ENCODE data around the gene LARGE2.
A peak's percentile ranks its signal among the peaks of the same experiment; 100 is the strongest.

Gene LARGE2

DNA sequence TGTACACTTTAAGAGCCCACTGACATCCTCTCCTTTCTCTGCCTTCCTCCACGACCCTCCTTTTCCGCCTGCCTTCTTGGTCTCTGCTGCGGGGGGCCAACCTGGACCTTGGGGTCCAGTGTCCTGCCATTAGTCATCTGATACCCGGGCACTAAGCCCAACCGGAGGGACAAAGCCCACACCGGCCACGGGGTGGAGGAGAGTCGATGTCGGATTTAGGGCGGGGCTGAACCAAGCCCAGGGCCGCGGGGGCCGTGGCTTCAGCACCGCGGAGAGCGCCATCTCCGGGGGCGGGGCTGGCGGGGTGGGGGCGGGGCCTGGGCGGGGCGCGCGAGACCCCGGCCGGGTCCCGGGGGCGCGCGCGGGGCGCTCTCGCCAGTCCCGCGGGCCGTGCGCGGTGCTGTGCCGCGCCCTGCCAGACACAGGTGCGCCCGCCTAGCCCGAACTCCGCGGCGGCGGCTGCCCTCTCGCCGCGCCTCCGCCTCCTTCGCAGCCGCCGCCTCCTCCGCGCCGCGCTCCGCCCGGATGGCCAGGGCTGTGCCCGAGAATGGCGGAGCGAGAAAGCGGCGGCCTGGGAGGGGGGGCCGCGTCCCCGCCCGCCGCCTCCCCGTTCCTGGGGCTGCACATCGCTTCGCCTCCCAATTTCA is 37.1 kb upstream of the LARGE2 start, which contains the start of gene MAPK8IP1:
MAPK8IP1 (plus strand) TSS at position 378 of the 647 bp plus-strand sequence; CDS start at position 548, 170 bp downstream.
- CTCF ChIA-PET: interaction anchor here (2.3 kb wide), 1 partner anchor 12 kb away, joined by 20 read pairs; no protein-coding TSS in a partner anchor
- POLR2A ChIA-PET: no interaction called here

More for the DNA sequence above, 37.1 kb upstream of the LARGE2 start, which contains the start of gene MAPK8IP1:
- Histone ChIP-seq H3K4me3 (ENCODE audit: low read depth, low read length) (peak within 1 kb of the TSS; percentile 37), H3K4me1 (ENCODE audit: control insufficient read depth, insufficient read depth, low read length) (no peaks in the 10 kb centered on the region), H3K9me3 (ENCODE audit: control insufficient read depth, insufficient read depth, low read depth, low read length) (no peaks in the 10 kb centered on the region), H3K36me3 (ENCODE audit: control insufficient read depth in 2 of 2, insufficient read depth in 1 of 2, low read length in 2 of 2) (peaks cover 0 to 5% of the 10 kb centered on the region in 2 experiments; a peak in 1 of 3 replicates), H3K27ac (ENCODE audit: extremely low read depth, low read depth, low read length) (no peak within 1 kb of the TSS; the same call in 1 of the 2 replicates)
- TF ChIP-seq, protein P1, sequence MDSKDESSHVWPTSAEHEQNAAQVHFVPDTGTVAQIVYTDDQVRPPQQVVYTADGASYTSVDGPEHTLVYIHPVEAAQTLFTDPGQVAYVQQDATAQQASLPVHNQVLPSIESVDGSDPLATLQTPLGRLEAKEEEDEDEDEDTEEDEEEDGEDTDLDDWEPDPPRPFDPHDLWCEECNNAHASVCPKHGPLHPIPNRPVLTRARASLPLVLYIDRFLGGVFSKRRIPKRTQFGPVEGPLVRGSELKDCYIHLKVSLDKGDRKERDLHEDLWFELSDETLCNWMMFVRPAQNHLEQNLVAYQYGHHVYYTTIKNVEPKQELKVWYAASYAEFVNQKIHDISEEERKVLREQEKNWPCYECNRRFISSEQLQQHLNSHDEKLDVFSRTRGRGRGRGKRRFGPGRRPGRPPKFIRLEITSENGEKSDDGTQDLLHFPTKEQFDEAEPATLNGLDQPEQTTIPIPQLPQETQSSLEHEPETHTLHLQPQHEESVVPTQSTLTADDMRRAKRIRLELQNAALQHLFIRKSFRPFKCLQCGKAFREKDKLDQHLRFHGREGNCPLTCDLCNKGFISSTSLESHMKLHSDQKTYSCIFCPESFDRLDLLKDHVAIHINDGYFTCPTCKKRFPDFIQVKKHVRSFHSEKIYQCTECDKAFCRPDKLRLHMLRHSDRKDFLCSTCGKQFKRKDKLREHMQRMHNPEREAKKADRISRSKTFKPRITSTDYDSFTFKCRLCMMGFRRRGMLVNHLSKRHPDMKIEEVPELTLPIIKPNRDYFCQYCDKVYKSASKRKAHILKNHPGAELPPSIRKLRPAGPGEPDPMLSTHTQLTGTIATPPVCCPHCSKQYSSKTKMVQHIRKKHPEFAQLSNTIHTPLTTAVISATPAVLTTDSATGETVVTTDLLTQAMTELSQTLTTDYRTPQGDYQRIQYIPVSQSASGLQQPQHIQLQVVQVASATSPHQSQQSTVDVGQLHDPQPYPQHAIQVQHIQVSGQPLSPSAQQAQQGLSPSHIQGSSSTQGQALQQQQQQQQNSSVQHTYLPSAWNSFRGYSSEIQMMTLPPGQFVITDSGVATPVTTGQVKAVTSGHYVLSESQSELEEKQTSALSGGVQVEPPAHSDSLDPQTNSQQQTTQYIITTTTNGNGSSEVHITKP (tag by site-specific recombination; IDR thresholded peaks at IDR 0.05): peak; percentile 60; the same call in 1 of the 2 replicates
- TF ChIP-seq, protein P2, sequence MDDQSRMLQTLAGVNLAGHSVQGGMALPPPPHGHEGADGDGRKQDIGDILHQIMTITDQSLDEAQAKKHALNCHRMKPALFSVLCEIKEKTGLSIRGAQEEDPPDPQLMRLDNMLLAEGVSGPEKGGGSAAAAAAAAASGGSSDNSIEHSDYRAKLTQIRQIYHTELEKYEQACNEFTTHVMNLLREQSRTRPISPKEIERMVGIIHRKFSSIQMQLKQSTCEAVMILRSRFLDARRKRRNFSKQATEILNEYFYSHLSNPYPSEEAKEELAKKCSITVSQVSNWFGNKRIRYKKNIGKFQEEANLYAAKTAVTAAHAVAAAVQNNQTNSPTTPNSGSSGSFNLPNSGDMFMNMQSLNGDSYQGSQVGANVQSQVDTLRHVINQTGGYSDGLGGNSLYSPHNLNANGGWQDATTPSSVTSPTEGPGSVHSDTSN (CRISPR knock-in tag; IDR thresholded peaks at IDR 0.05): 0 out of 2 replicates have a peak, but pooled peaks have one; percentile 37
- TF ChIP-seq ZNF555 (tag by site-specific recombination; conservative IDR thresholded peaks at IDR 0.05) (no peak), HOXC10 (CRISPR knock-in tag; IDR thresholded peaks at IDR 0.05) (no peak), ZNF621 (tag by site-specific recombination; IDR thresholded peaks at IDR 0.05) (no peak), ZNF112 (tag by site-specific recombination; IDR thresholded peaks at IDR 0.05) (no peak), GLIS2 (tag by site-specific recombination; IDR thresholded peaks at IDR 0.05) (peak; percentile 28; the same call in 1 of the 2 replicates), OVOL3 (tag by site-specific recombination; IDR thresholded peaks at IDR 0.05) (no peak), SP3 (tag by site-specific recombination; IDR thresholded peaks at IDR 0.05) (0 out of 2 replicates have a peak, but pooled peaks have one; percentile 21), ZNF610 (tag by site-specific recombination; IDR thresholded peaks at IDR 0.05; ENCODE audit: borderline replicate concordance) (no peak)
- TF ChIP-seq, protein P3, sequence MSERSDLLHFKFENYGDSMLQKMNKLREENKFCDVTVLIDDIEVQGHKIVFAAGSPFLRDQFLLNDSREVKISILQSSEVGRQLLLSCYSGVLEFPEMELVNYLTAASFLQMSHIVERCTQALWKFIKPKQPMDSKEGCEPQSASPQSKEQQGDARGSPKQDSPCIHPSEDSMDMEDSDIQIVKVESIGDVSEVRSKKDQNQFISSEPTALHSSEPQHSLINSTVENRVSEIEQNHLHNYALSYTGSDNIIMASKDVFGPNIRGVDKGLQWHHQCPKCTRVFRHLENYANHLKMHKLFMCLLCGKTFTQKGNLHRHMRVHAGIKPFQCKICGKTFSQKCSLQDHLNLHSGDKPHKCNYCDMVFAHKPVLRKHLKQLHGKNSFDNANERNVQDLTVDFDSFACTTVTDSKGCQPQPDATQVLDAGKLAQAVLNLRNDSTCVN (tag by site-specific recombination; optimal IDR thresholded peaks at IDR 0.05): peak; percentile 59
- TF ChIP-seq, protein P4, sequence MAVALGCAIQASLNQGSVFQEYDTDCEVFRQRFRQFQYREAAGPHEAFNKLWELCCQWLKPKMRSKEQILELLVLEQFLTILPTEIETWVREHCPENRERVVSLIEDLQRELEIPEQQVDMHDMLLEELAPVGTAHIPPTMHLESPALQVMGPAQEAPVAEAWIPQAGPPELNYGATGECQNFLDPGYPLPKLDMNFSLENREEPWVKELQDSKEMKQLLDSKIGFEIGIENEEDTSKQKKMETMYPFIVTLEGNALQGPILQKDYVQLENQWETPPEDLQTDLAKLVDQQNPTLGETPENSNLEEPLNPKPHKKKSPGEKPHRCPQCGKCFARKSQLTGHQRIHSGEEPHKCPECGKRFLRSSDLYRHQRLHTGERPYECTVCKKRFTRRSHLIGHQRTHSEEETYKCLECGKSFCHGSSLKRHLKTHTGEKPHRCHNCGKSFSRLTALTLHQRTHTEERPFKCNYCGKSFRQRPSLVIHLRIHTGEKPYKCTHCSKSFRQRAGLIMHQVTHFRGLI (tag by site-specific recombination; IDR thresholded peaks at IDR 0.05): peak; percentile 98
- TF ChIP-seq, protein P5, sequence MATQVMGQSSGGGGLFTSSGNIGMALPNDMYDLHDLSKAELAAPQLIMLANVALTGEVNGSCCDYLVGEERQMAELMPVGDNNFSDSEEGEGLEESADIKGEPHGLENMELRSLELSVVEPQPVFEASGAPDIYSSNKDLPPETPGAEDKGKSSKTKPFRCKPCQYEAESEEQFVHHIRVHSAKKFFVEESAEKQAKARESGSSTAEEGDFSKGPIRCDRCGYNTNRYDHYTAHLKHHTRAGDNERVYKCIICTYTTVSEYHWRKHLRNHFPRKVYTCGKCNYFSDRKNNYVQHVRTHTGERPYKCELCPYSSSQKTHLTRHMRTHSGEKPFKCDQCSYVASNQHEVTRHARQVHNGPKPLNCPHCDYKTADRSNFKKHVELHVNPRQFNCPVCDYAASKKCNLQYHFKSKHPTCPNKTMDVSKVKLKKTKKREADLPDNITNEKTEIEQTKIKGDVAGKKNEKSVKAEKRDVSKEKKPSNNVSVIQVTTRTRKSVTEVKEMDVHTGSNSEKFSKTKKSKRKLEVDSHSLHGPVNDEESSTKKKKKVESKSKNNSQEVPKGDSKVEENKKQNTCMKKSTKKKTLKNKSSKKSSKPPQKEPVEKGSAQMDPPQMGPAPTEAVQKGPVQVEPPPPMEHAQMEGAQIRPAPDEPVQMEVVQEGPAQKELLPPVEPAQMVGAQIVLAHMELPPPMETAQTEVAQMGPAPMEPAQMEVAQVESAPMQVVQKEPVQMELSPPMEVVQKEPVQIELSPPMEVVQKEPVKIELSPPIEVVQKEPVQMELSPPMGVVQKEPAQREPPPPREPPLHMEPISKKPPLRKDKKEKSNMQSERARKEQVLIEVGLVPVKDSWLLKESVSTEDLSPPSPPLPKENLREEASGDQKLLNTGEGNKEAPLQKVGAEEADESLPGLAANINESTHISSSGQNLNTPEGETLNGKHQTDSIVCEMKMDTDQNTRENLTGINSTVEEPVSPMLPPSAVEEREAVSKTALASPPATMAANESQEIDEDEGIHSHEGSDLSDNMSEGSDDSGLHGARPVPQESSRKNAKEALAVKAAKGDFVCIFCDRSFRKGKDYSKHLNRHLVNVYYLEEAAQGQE (tag by site-specific recombination; IDR thresholded peaks at IDR 0.05): peak; percentile 86
